ENCODE measurements around the gene LAMTOR4. TPM values are rescaled to one million over a fixed set of nuclear protein-coding genes. Genes with fewer than 3 reads are reported as not detected.

Gene LAMTOR4
- total and polyA plus RNA-seq, 2 of the 13 experiments (the other 11 are each of a cell fraction or from before 2014, with no cell fraction given) = 115 to 118 TPM

DNA sequence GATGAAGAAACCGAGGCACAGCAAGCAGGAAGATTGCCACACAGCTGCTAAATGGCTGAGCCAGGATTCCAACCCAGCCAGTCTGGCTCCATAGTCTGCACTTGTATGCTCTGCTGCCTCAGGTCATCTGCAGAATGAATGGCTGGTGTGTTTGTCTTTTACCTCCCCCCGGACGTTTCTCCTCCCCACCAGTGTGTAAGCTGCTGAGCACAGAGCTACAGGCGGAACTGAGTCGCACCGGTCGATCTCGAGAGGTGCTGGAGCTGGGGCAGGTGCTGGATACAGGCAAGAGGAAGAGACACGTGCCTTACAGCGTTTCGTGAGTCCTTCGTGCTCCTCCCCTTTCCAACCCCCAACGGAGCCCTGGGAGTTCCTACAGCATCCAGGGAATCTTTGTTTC lies 26.7 kb upstream of the LAMTOR4 start (continued):
- TF ChIP-seq HOXA3 (CRISPR knock-in tag; IDR thresholded peaks at IDR 0.05) (peak; percentile 70), DMAP1 (CRISPR knock-in tag; IDR thresholded peaks at IDR 0.05) (peak; percentile 74), NONO (IDR thresholded peaks at IDR 0.05) (no peak), NONO (CRISPR knock-in tag; conservative IDR thresholded peaks at IDR 0.05) (peak; percentile 88), ZNF563 (CRISPR knock-in tag; IDR thresholded peaks at IDR 0.05) (no peak), DPF2 (CRISPR knock-in tag; IDR thresholded peaks at IDR 0.05; ENCODE audit: borderline replicate concordance, low read depth) (no peak), YEATS2 (CRISPR knock-in tag; IDR thresholded peaks at IDR 0.05; ENCODE audit: borderline replicate concordance) (peak; percentile 41; the same call in 1 of the 2 replicates), FOXA1 (IDR thresholded peaks at IDR 0.05) (no peak), FOXA1 (CRISPR knock-in tag; IDR thresholded peaks at IDR 0.05) (peak; percentile 65; the same call in 1 of the 2 replicates), ZMAT5 (CRISPR knock-in tag; IDR thresholded peaks at IDR 0.05; ENCODE audit: borderline replicate concordance, low read depth) (no peak), ZNF282 (IDR thresholded peaks at IDR 0.05; ENCODE audit: partially characterized antibody) (no peak), ZNF124 (CRISPR knock-in tag; IDR thresholded peaks at IDR 0.05) (peak; percentile 29; the same call in 1 of the 2 replicates), ZMYM2 (CRISPR knock-in tag; IDR thresholded peaks at IDR 0.05) (peak; percentile 31; the same call in 1 of the 2 replicates), TARDBP (CRISPR knock-in tag; IDR thresholded peaks at IDR 0.05) (peak; percentile 43; the same call in 1 of the 2 replicates), ZMYM3 (CRISPR knock-in tag; IDR thresholded peaks at IDR 0.05) (peak; percentile 42), ZNF83 (CRISPR knock-in tag; IDR thresholded peaks at IDR 0.05; ENCODE audit: borderline replicate concordance) (no peak), ZNF121 (CRISPR knock-in tag; IDR thresholded peaks at IDR 0.05) (no peak), ZFP36L1 (CRISPR knock-in tag; IDR thresholded peaks at IDR 0.05) (no peak), ZNF567 (CRISPR knock-in tag; IDR thresholded peaks at IDR 0.05; ENCODE audit: borderline replicate concordance) (no peak), SALL1 (CRISPR knock-in tag; IDR thresholded peaks at IDR 0.05) (peak; percentile 71), AKAP8 (CRISPR knock-in tag; IDR thresholded peaks at IDR 0.05) (peak; percentile 61; the same call in 1 of the 2 replicates), CTCF (CRISPR knock-in tag; IDR thresholded peaks at IDR 0.05) (peak; percentile 13; the same call in 1 of the 2 replicates), ZNF556 (CRISPR knock-in tag; IDR thresholded peaks at IDR 0.05; ENCODE audit: borderline replicate concordance) (peak; percentile 72; the same call in 1 of the 2 replicates), ZNF546 (CRISPR knock-in tag; conservative IDR thresholded peaks at IDR 0.05) (no peak), ZNF790 (CRISPR knock-in tag; IDR thresholded peaks at IDR 0.05; ENCODE audit: borderline replicate concordance) (no peak), KDM5A (IDR thresholded peaks at IDR 0.05; ENCODE audit: borderline replicate concordance, low read length) (no peak), CSRNP2 (CRISPR knock-in tag; conservative IDR thresholded peaks at IDR 0.05; ENCODE audit: low read depth) (no peak)
- TF ChIP-seq, protein P1, sequence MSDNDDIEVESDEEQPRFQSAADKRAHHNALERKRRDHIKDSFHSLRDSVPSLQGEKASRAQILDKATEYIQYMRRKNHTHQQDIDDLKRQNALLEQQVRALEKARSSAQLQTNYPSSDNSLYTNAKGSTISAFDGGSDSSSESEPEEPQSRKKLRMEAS (IDR thresholded peaks at IDR 0.05) = peak; percentile 92
- TF ChIP-seq, protein P2, sequence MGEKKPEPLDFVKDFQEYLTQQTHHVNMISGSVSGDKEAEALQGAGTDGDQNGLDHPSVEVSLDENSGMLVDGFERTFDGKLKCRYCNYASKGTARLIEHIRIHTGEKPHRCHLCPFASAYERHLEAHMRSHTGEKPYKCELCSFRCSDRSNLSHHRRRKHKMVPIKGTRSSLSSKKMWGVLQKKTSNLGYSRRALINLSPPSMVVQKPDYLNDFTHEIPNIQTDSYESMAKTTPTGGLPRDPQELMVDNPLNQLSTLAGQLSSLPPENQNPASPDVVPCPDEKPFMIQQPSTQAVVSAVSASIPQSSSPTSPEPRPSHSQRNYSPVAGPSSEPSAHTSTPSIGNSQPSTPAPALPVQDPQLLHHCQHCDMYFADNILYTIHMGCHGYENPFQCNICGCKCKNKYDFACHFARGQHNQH (CRISPR knock-in tag; IDR thresholded peaks at IDR 0.05) = peak; percentile 82
